HCT116 (cell line): ENCODE measurements around the gene RNU1-2. TPM values are rescaled to one million over a fixed set of nuclear protein-coding genes. Genes with fewer than 3 reads are reported as not detected.
"Not testable (repeated sequence)": the region's sequence is repeated elsewhere in the genome, so short reads cannot be mapped to it uniquely, and the experiment has no call there.

Experiments used
- ATAC-seq: fragments of 200-7000 bp; cut with Tn5 transposase; 2 replicates; pipeline ENCODE4 v1.9.1; 2020; ENCODE audit warnings: mild to moderate bottlenecking, moderate library complexity
- BruUV-seq: library from RNA; stranded (reverse); fragments of 400-500 nt; replicated peaks from 2 replicates; lab custom pipeline; 2021; lab: Mats Ljungman, UMichigan
- CTCF ChIA-PET: fragments of 300-600 bp; sonication (Branson Sonifier 250); formaldehyde crosslinking; loops from one replicate; lab custom pipeline; 2021; ENCODE audit warnings: antibody characterized with exemption; lab: Charles Lee
- POLR2A ChIA-PET: fragments of 300-600, 350-600 bp; sonication (Branson Sonifier 250); formaldehyde crosslinking; loops from one replicate; lab custom pipeline; 2021; ENCODE audit warnings: antibody characterized with exemption; lab: Charles Lee
- RAD21 ChIA-PET, 2 experiments: fragments of 300-600 bp; sonication (Branson Sonifier 250); formaldehyde crosslinking; loops; one replicate each; lab custom pipeline; 2023; ENCODE audit warnings: low total read pairs in 2 of 2; ENCODE audit not compliant: uncharacterized antibody in 2 of 2, unreplicated experiment in 2 of 2, low non-redundant PET in 1 of 2; lab: Charles Lee
- DNase-seq: peaks from one replicate; pipeline ENCODE4 v3.0.0-alpha.2; 2010; ENCODE audit warnings: low read depth, low spot score
- H2AFZ ChIP-seq: fragments of 200-600 bp; shearing (Covaris generic), sonication (generic); 2 replicates; pipeline ENCODE4 v1.6.1; 2017; ENCODE audit warnings: low read depth, mixed run types, mixed read lengths, antibody characterized with exemption, low read length; ENCODE audit not compliant: poor library complexity, severe bottlenecking
- H3K27ac ChIP-seq: 2 replicates; pipeline ENCODE4 v1.5.1; 2012; ENCODE audit warnings: low read depth, low read length
- H3K27me3 ChIP-seq: fragments of 200-600 bp; sonication (generic); 2 replicates; pipeline ENCODE4 v1.6.1; 2016; ENCODE audit warnings: mixed run types, low read length, mixed read lengths; ENCODE audit not compliant: insufficient read depth
- H3K36me3 ChIP-seq, 2 experiments: fragments of 200-500 bp in 1 of 2; fragments of 200-600 bp in 1 of 2; sonication (Bioruptor generic) in 1 of 2; sonication (generic) in 1 of 2; 2 replicates each; pipeline versions ENCODE4 v1.5.1 to v1.6.1; 2014 to 2016; ENCODE audit warnings: low read length in 2 of 2, inconsistent platforms in 1 of 2, mixed read lengths in 1 of 2, mixed run types in 1 of 2; ENCODE audit not compliant: insufficient read depth in 2 of 2, control insufficient read depth in 1 of 2
- H3K4me1 ChIP-seq, 2 experiments: fragments of 200-600 bp in 1 of 2; sonication (generic) in 1 of 2; 2 replicates each; pipeline versions ENCODE4 v1.5.1 to v1.6.1; 2012 to 2017; ENCODE audit warnings: low read length in 2 of 2, inconsistent platforms in 1 of 2, mild to moderate bottlenecking in 1 of 2, mixed read lengths in 1 of 2, mixed run types in 1 of 2, moderate library complexity in 1 of 2; ENCODE audit not compliant: insufficient read depth in 2 of 2, control insufficient read depth in 1 of 2
- H3K4me2 ChIP-seq: fragments of 200-600 bp; sonication (generic); 2 replicates; pipeline ENCODE4 v1.6.1; 2017; ENCODE audit warnings: mixed run types, low read length, mixed read lengths
- H3K4me3 ChIP-seq, 2 experiments: fragments of 200-600 bp in 1 of 2; sonication (generic) in 1 of 2; replicated peaks in 1 of 2; 2 replicates each; pipeline ENCODE4 v1.5.1; 2011 to 2016; ENCODE audit warnings: low read length in 2 of 2, control low read depth in 1 of 2, low read depth in 1 of 2, mild to moderate bottlenecking in 1 of 2, mixed read lengths in 1 of 2, mixed run types in 1 of 2
- H3K79me2 ChIP-seq: fragments of 200-600 bp; sonication (generic); 2 replicates; pipeline ENCODE4 v1.6.1; 2017; ENCODE audit warnings: mild to moderate bottlenecking, mixed run types, low read length, moderate library complexity, mixed read lengths; ENCODE audit not compliant: insufficient read depth
- H3K9ac ChIP-seq: fragments of 200-600 bp; sonication (generic); 2 replicates; pipeline ENCODE4 v1.6.1; 2016; ENCODE audit warnings: low read length, mixed read lengths
- H3K9me2 ChIP-seq: fragments of 200-600 bp; sonication (generic), shearing (Covaris generic); 2 replicates; pipeline ENCODE4 v1.6.1; 2017; ENCODE audit warnings: mixed run types, mild to moderate bottlenecking, moderate library complexity; ENCODE audit not compliant: insufficient read depth
- H3K9me3 ChIP-seq, 2 experiments: fragments of 200-500 bp in 1 of 2; fragments of 200-600 bp in 1 of 2; sonication (Bioruptor generic) in 1 of 2; sonication (generic) in 1 of 2; 2 replicates each; pipeline ENCODE4 v1.6.1; 2014 to 2017; ENCODE audit warnings: low read length in 2 of 2, mixed read lengths in 2 of 2, inconsistent platforms in 1 of 2, low read depth in 1 of 2, mild to moderate bottlenecking in 1 of 2, mixed run types in 1 of 2, moderate library complexity in 1 of 2; ENCODE audit not compliant: control insufficient read depth in 1 of 2, insufficient read depth in 1 of 2
- H4K20me1 ChIP-seq: fragments of 200-600 bp; sonication (generic), shearing (Covaris generic); 2 replicates; pipeline ENCODE4 v1.6.1; 2017; ENCODE audit warnings: mixed run types, mild to moderate bottlenecking, moderate library complexity; ENCODE audit not compliant: insufficient read depth
- ATF3 ChIP-seq: IDR thresholded peaks from 2 replicates; pipeline ENCODE4 v1.6.1; 2012
- CTCF ChIP-seq, 3 experiments: fragments of 200-600 bp in 1 of 3; sonication (generic) in 1 of 3; IDR thresholded peaks in 2 of 3; conservative IDR thresholded peaks in 1 of 3; 2 replicates each; pipeline ENCODE4 v1.5.1; 2012 to 2017; ENCODE audit warnings: low read depth in 2 of 3, low read length in 2 of 3, antibody characterized with exemption in 1 of 3, borderline replicate concordance in 1 of 3, control low read depth in 1 of 3, mild to moderate bottlenecking in 1 of 3, mixed read lengths in 1 of 3, mixed run types in 1 of 3, moderate library complexity in 1 of 3; ENCODE audit not compliant: insufficient read depth in 1 of 3
- EGR1 ChIP-seq: IDR thresholded peaks from 2 replicates; pipeline ENCODE4 v1.6.1; 2012; ENCODE audit warnings: low read depth
- EZH2 ChIP-seq: fragments of 200-600 bp; sonication (generic); IDR thresholded peaks from 2 replicates; pipeline ENCODE4 v1.6.1; 2017; ENCODE audit warnings: antibody characterized with exemption, mixed run types
- FOSL1 ChIP-seq: IDR thresholded peaks from 2 replicates; pipeline ENCODE4 v1.6.1; 2012; ENCODE audit warnings: low read depth
- POLR2A ChIP-seq: IDR thresholded peaks from 2 replicates; pipeline ENCODE4 v1.7.0; 2011; ENCODE audit warnings: borderline replicate concordance; ENCODE audit not compliant: insufficient read depth, insufficient read length; ENCODE audit errors: extremely low read depth
- POLR2AphosphoS5 ChIP-seq: IDR thresholded peaks from 2 replicates; pipeline ENCODE4 v1.6.1; 2011; ENCODE audit warnings: mild to moderate bottlenecking, low read depth, low read length, moderate library complexity
- RAD21 ChIP-seq: IDR thresholded peaks from 2 replicates; pipeline ENCODE4 v1.6.1; 2012; ENCODE audit warnings: low read depth, mild to moderate bottlenecking
- REST ChIP-seq: IDR thresholded peaks from 2 replicates; pipeline ENCODE4 v1.6.1; 2012; ENCODE audit warnings: low read depth
- SIN3A ChIP-seq: IDR thresholded peaks from 2 replicates; pipeline ENCODE4 v1.6.1; 2012; ENCODE audit warnings: low read depth
- SP1 ChIP-seq: IDR thresholded peaks from 2 replicates; pipeline ENCODE4 v1.6.1; 2012; ENCODE audit warnings: low read depth
- TCF7L2 ChIP-seq: IDR thresholded peaks from 2 replicates; pipeline ENCODE4 v1.7.0; 2011; ENCODE audit warnings: borderline replicate concordance, inconsistent platforms; ENCODE audit not compliant: insufficient read depth, insufficient read length; ENCODE audit errors: extremely low read depth
- YY1 ChIP-seq: IDR thresholded peaks from 2 replicates; pipeline ENCODE4 v1.6.1; 2011; ENCODE audit warnings: low read length, low read depth, moderate library complexity, mild to moderate bottlenecking; ENCODE audit not compliant: insufficient replicate concordance; ENCODE audit errors: extremely low read depth
- ZFX ChIP-seq: fragments of 450-650 bp; IDR thresholded peaks from 2 replicates; pipeline ENCODE4 v1.6.1; 2017
- ZNF274 ChIP-seq: fragments of 200-500 bp; sonication (Bioruptor generic); IDR thresholded peaks from 2 replicates; pipeline ENCODE4 v1.6.1; 2014; ENCODE audit warnings: mild to moderate bottlenecking, low read depth, low read length, inconsistent platforms
- intact Hi-C: fragments of 100-400 bp; cut with micrococcal nuclease; formaldehyde crosslinking; loops from 2 replicates; pipeline ENCODE4 v1.10.0; 2022
- total RNA-seq: library from RNA; stranded (reverse); gene quantifications from one replicate; pipeline ENCODE4 v1.2.1, GENCODE V29; 2021; ENCODE audit not compliant: unreplicated experiment

Gene RNU1-2
- total RNA-seq, 1 experiment from 2014 or later: 1,685 TPM

GRCh38 chr1:16912742-16913141 is 17.0 kb downstream of the RNU1-2 start:
- CTCF ChIA-PET, H3K9ac ChIP-seq, DNase-seq, POLR2A ChIA-PET, H3K4me3 ChIP-seq, H4K20me1 ChIP-seq, ATAC-seq, H3K9me3 ChIP-seq, H3K79me2 ChIP-seq, H2AFZ ChIP-seq, H3K27ac ChIP-seq, H3K36me3 ChIP-seq, H3K9me2 ChIP-seq, BruUV-seq, RAD21 ChIA-PET, intact Hi-C loops, H3K27me3 ChIP-seq: not testable (repeated sequence)
- H3K4me2 ChIP-seq: peak overlapping the region; percentile 87
- H3K4me1 ChIP-seq: peaks cover 13 to 37% of the 10 kb centered on the region in 2 experiments

- ATAC-seq: no peak
- intact Hi-C loops: no loop called here
- TF ChIP-seq TCF7L2 (no peak), SP1 (no peak), ZFX (no peak), CTCF (IDR thresholded peaks at IDR 0.05 in 2 of 3, conservative IDR thresholded peaks at IDR 0.05 in 1 of 3; ENCODE audit: borderline replicate concordance in 1 of 3, insufficient read depth in 1 of 3, low read depth in 2 of 3, low read length in 2 of 3) (no peak), FOSL1 (no peak), POLR2AphosphoS5 (no peak), SIN3A (no peak), ATF3 (no peak), EZH2 (no peak), POLR2A (no peak), EGR1 (no peak), ZNF274 (no peak), REST (no peak), RAD21 (no peak), YY1 (no peak)
These were observed 17.5 kb downstream of the RNU1-2 start for GRCh38 chr1:16913181-16913832.

More at GRCh38 chr1:16913181-16913832, 17.5 kb downstream of the RNU1-2 start:
- no peaks in the 10 kb centered on the region for H4K20me1 ChIP-seq
- peak overlapping the region; percentile 94 for H3K9ac ChIP-seq
- peak overlapping the region; percentile 49; the same call in 1 of the 2 replicates for H3K27ac ChIP-seq
- RAD21 ChIA-PET: no interaction called here
- H3K36me3 ChIP-seq: no peaks in the 10 kb centered on the region
- no peaks in the 10 kb centered on the region for H3K9me3 ChIP-seq
- no peaks in the 10 kb centered on the region for H3K79me2 ChIP-seq
- TSS peak; percentile 77 for BruUV-seq
- no peaks in the 10 kb centered on the region for H3K27me3 ChIP-seq
- no peak for DNase-seq
- POLR2A ChIA-PET: no interaction called here
- H2AFZ ChIP-seq: no peak overlapping the region
- CTCF ChIA-PET: no interaction called here
- peak overlapping the region; percentile 48 to 55 for H3K4me3 ChIP-seq
- H3K9me2 ChIP-seq: no peaks in the 10 kb centered on the region
- H3K4me2 ChIP-seq: peak overlapping the region; percentile 87
- peaks cover 13 to 37% of the 10 kb centered on the region in 2 experiments for H3K4me1 ChIP-seq
